H7 (cell line): ENCODE data around the gene LRRTM2. TPM values are rescaled to one million over a fixed set of nuclear protein-coding genes. Genes with fewer than 3 reads are reported as not detected.

Experiments
- DNase-seq: peaks from one replicate; pipeline ENCODE4 v3.0.0; 2012
- H3K27me3 ChIP-seq: 2 replicates; pipeline ENCODE4 v1.6.0; 2011; ENCODE audit warnings: mild to moderate bottlenecking, low read length; ENCODE audit not compliant: control insufficient read depth, insufficient read depth
- H3K36me3 ChIP-seq: replicated peaks from 2 replicates; pipeline ENCODE4 v1.5.1; 2011; ENCODE audit warnings: low read length; ENCODE audit not compliant: control insufficient read depth, insufficient read depth
- H3K4me3 ChIP-seq: 2 replicates; pipeline ENCODE4 v1.5.1; 2011; ENCODE audit warnings: low read depth, mild to moderate bottlenecking, control low read depth, low read length, moderate library complexity; ENCODE audit not compliant: insufficient read depth
- total RNA-seq: library from RNA; depleted of rRNA; stranded (reverse); fragments of >200 nt; shearing (Covaris generic); gene quantifications from 2 replicates; pipeline ENCODE4 v1.2.3, GENCODE V29; 2014

LRRTM2 gene
- total RNA-seq, 1 experiment from 2014 or later = not detected

DNA sequence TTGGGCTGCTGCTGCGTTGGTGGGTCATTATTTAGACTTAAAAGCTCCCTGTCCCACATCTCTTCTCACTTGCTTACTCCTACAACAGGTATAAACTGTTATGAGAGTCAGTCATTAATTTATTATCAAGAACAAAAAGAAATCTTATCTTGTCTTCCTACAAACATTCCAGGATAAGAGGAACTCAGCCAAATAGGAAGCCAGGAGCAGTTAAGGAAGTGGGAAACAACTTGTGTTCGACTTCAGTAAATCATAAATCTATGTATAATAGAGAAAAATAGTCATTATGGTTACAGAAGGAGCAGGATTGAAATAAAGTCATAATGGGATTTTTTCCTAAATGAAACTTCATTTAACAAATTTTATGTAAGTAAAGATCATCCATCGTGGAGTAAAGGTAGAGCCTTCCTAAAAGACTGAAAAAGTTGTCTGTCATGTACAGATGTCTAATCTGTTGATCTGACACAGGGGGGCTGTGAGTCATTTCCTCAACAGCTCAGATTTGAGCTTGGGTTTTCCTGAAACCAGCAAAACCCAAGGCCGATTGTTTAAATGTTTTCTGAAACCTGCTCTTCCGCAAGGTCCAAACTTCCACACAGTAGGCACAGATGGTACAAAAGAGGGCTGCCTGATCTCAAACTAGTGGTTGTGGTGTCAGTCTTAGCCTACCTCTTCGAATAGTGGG, 25.3 kb upstream of the LRRTM2 start:
- DNase-seq = no peak

GRCh38 chr5:138898742-138899141, 23.6 kb upstream of the LRRTM2 start:
- H3K27me3 ChIP-seq = no peaks in the 10 kb centered on the region
- DNase-seq = no peak
- H3K36me3 ChIP-seq = peaks cover 4% of the 10 kb centered on the region
- no peak overlapping the region for H3K4me3 ChIP-seq

More for the DNA sequence above, 25.3 kb upstream of the LRRTM2 start:
- Histone ChIP-seq H3K27me3 (no peaks in the 10 kb centered on the region), H3K4me3 (no peak overlapping the region), H3K36me3 (peaks cover 6% of the 10 kb centered on the region)

- no peak overlapping the region for H3K4me3 ChIP-seq
- no peak for DNase-seq
- H3K36me3 ChIP-seq = peaks cover 2% of the 10 kb centered on the region
- H3K27me3 ChIP-seq = no peaks in the 10 kb centered on the region
These were observed 23.2 kb upstream of the LRRTM2 start for GRCh38 chr5:138898299-138898698.

DNA sequence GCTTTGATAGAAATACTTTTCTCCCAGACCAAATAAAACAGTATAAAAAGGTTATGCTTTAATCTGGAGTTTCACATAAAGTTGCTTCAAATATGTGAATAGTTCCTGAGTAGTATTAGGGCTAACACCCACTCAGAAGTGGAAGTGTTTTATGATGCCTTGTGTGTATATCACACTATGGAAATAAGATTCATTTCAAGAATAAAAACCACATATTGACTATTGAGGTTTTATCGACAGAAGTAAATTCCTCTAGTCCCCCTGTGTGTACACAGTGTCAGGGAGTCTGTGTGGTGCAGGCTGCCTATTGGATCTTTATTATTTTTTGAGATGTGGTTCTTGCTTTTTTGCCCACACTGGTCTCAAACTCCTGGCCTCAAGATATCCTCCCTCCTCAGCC, 20.8 kb upstream of the LRRTM2 start:
- Histone ChIP-seq H3K36me3 (peaks cover 2% of the 10 kb centered on the region), H3K27me3 (no peaks in the 10 kb centered on the region), H3K4me3 (no peak overlapping the region)
- no peak for DNase-seq

- H3K27me3 ChIP-seq = no peaks in the 10 kb centered on the region
- no peak for DNase-seq
- H3K4me3 ChIP-seq = no peak overlapping the region
- peaks cover 24% of the 10 kb centered on the region for H3K36me3 ChIP-seq
These were observed 15.5 kb upstream of the LRRTM2 start for GRCh38 chr5:138890644-138891043.

DNA sequence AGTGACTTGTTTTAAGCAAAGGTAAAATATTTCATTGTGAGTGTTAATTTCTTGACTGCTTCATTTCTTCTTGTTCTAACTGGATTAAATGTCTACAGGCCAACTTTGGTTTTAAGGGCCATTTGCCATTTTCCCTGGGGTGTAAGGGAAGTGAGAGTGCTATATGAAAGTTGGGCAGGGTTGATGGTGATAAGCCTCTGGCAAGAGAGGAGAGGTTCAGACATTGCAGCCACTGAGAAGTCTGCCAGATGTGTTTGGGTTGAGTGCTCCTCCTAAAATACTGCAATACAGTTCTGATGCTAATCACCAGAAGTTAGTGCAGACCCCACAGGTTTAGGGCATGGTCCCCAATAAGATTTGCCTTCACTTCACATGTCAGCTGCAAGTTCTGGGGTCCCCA, 14.9 kb upstream of the LRRTM2 start:
- Histone ChIP-seq H3K27me3 (no peaks in the 10 kb centered on the region), H3K4me3 (no peak overlapping the region), H3K36me3 (peaks cover 24% of the 10 kb centered on the region)
- DNase-seq = no peak

GRCh38 chr5:138884554-138884953, 9.4 kb upstream of the LRRTM2 start:
- H3K4me3 ChIP-seq = no peak overlapping the region
- H3K36me3 ChIP-seq = peaks cover 14% of the 10 kb centered on the region
- DNase-seq = no peak
- no peaks in the 10 kb centered on the region for H3K27me3 ChIP-seq

- Histone ChIP-seq H3K4me3 (no peak overlapping the region), H3K36me3 (peaks cover 10% of the 10 kb centered on the region), H3K27me3 (no peaks in the 10 kb centered on the region)
- DNase-seq = no peak
These were observed 9.0 kb upstream of the LRRTM2 start for GRCh38 chr5:138884094-138884493.

DNA sequence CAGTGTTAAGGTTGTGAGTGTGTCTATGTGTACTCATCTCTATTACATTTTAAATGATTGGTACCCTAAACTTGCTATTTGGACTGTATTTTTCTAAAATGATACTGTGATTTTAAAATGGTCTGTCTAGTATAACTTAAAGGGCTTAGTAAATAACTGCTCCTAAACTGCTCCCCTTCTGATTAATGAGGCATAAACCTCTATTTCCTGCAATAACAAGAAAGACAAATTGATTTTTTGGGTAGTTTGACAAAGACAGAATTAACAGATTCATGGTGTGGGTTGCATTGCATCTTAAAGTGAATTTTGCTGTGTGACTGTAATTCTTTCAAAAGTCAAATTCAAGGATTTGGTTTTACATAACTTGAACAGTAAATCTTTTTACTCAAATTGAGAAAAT, 8.1 kb upstream of the LRRTM2 start:
- no peak overlapping the region for H3K4me3 ChIP-seq

GRCh38 chr5:138878437-138879235, 3.5 kb upstream of the LRRTM2 start:
- Histone ChIP-seq H3K4me3 (no peak overlapping the region), H3K36me3 (no peaks in the 10 kb centered on the region), H3K27me3 (no peaks in the 10 kb centered on the region)
- no peak for DNase-seq

More for the DNA sequence above, 8.1 kb upstream of the LRRTM2 start:
- no peak for DNase-seq
- Histone ChIP-seq H3K36me3 (peaks cover 6% of the 10 kb centered on the region), H3K27me3 (no peaks in the 10 kb centered on the region)

DNA sequence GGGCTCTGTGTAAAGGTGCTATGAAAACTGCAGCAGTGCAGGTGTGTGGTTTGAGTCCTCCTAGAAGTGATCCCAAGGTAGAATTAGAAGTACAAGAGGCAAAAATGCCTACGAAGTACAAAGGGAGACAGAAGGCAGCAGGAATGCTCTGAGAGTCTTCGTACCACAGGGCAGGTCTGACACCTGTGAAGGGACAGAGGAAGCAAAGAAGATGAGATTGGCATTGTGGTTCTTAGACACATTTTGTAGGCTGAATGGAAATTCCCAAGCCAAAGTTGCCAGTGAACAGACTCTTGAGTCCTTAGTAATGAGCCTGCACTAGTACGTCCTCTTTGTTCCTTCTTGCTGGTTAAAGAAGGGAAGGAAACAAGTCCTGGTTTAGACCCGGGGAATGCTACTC, 1.7 kb upstream of the LRRTM2 start:
- no peak for DNase-seq
- H3K36me3 ChIP-seq = no peaks in the 10 kb centered on the region
- no peak overlapping the region for H3K4me3 ChIP-seq
- H3K27me3 ChIP-seq = no peaks in the 10 kb centered on the region

DNA sequence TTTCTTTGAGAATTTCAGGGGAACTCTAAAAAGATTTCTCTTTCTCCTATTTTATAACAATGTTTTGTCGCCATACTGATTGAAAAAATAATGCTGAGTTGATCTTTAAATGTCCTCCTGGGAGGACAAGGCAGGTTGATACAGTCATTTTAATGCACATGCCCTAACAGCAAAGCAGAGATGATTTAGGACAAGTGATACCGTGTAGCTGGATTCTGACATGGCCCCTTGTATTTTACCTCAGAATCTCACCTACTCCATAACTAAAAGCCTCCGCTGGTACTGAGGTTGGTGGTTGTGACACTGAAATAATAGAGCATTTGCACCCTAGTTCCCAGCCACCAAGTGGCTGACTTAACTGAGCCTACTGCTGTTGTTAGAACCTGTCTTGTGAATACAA, 811 bp upstream of the LRRTM2 start:
- H3K27me3 ChIP-seq = no peaks in the 10 kb centered on the region
- no peaks in the 10 kb centered on the region for H3K36me3 ChIP-seq
- H3K4me3 ChIP-seq = no peak overlapping the region
- no peak for DNase-seq

DNA sequence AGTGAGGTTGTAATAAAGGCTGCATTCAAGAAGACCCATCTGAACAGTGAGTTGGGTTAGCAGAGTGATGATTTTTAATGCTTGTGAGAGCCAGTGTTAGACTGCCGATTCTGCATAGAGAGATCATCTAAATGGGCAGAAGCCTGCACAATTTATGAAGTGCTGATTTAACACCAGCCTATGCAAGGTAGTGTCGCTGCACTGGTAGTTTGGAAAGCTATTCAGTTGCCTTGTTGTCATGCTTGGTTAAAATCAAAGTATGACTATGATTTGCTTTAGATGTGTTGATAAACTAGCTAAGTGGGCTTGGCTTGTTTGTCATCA, 379 bp upstream of the LRRTM2 start:
- no peak for DNase-seq
- Histone ChIP-seq H3K4me3 (no peak overlapping the region), H3K27me3 (no peaks in the 10 kb centered on the region), H3K36me3 (no peaks in the 10 kb centered on the region)

GRCh38 chr5:138874241-138874640, 894 bp downstream of the LRRTM2 start:
- Histone ChIP-seq H3K27me3 (no peaks in the 10 kb centered on the region), H3K4me3 (no peak overlapping the region), H3K36me3 (no peaks in the 10 kb centered on the region)
- no peak for DNase-seq

DNA sequence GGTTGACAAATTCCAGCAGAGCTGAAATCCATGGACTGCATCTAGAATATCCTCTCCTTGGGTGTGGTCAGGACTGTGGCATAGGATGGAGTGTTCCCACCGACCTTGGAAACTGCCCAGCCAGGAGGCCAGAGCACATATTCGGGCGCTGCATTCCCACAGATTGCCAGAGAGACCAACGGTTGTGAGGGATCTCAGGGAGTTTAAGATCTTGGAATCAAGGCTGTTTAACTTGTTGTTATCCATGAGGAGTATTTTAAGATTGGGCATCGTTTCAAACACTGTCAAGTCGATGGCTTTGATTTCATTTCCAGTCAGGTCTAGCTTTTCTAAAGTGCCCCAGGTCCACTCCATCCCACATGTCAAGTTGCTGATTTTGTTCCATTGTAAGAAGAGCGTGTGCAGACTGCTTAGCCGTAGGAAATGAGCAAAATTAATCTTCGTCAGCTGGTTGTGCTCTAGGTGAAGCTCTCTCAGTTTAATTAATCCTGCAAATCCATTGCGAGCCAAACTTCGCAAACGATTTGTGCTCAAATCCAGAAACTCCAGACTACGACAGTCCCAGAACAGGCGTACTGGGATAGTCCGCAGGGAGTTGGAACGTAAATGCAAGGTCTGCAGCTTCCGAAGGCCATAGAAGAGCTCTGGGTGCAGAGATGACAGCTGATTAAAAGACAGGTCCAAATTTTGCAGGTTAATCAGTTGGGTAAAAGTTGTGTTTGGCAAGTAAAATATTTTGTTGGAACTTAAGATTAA, 1.5 kb downstream of the LRRTM2 start:
- no peak for DNase-seq
- H3K4me3 ChIP-seq = no peak overlapping the region
- no peaks in the 10 kb centered on the region for H3K27me3 ChIP-seq
- no peaks in the 10 kb centered on the region for H3K36me3 ChIP-seq
